Measurements from ENCODE around the gene NLGN1. TPM values are rescaled to one million over a fixed set of nuclear protein-coding genes. Genes with fewer than 3 reads are reported as not detected.

NLGN1 gene
- total and polyA plus RNA-seq, 9 of the 15 experiments (the other 6 are each of a cell fraction or from before 2014, with no cell fraction given): under 0.01 to 0.01 TPM; not detected in 7

DNA sequence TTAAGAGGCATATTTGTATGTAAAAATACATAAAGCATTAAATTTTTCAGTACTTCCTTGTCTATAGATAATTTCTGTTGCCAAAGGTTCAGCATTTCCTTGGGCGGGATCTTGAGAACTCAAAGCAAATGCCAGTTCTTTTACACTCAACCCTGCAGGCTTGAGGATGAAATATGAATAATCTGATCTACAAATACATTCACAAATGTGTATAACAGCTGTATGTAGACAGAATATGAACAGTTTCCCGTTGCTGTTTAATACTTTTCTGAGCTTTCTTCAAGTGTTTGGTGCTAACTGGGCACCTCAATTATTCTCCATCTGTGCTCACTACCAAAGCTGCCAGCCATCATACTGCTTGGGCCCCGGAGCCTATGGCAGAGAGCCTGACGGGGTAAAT lies 661.3 kb downstream of the NLGN1 start:
- 8% methylated on average over 4 of the region's 4 CpGs for WGBS (ENCODE audit: insufficient coverage, low coverage, missing lambda C conversion rate)
- no peak overlapping the region for H3K4me2 ChIP-seq (ENCODE audit: insufficient read depth, low read length)
- H3K9me3 ChIP-seq (replicated peaks; ENCODE audit: control insufficient read depth, insufficient read depth, low read depth, low read length): 0 out of 2 replicates have a peak, but pooled peaks cover 2% of the 10 kb centered on the region
- H3K27ac ChIP-seq (ENCODE audit: extremely low read depth, low read depth, low read length): no peak overlapping the region
- ChIA-PET POLR2A (no interaction called here), CTCF (ENCODE audit: low intra/inter-chr PET ratio) (no interaction called here)
- in situ Hi-C loops (cut with MboI): no loop called here
- FAIRE-seq: no peak
- no peaks in the 10 kb centered on the region for H3K9me1 ChIP-seq (ENCODE audit: control insufficient read depth, insufficient read depth, low read length)
- no peak overlapping the region for H3K4me3 ChIP-seq
- no peaks in the 10 kb centered on the region for H3K36me3 ChIP-seq (ENCODE audit: control insufficient read depth, insufficient read depth, low read length)
- H3K4me1 ChIP-seq (replicated peaks in 1 of 2; ENCODE audit: control insufficient read depth in 2 of 2, insufficient read depth in 2 of 2, low read length in 2 of 2): no peaks in the 10 kb centered on the region
- no peak for DNase-seq (ENCODE audit: extremely low read depth in 1 of 4, low spot score in 3 of 4)
- no peaks in the 10 kb centered on the region for H3K27me3 ChIP-seq (ENCODE audit: control insufficient read depth in 2 of 2, insufficient read depth in 2 of 2, low read length in 2 of 2)
- no peak overlapping the region for H3K9ac ChIP-seq (ENCODE audit: insufficient read depth in 1 of 2, low read depth in 2 of 2, low read length in 2 of 2)
- no peak for ATAC-seq
- no peaks in the 10 kb centered on the region for H3K79me2 ChIP-seq (ENCODE audit: control insufficient read depth, insufficient read depth, low read length)
- intact Hi-C loops (cut with micrococcal nuclease): no loop called here
- no peak overlapping the region for H2AFZ ChIP-seq (ENCODE audit: low read depth, low read length)
- no TSS peak for BruUV-seq (replicated peaks)
- H4K20me1 ChIP-seq (replicated peaks; ENCODE audit: control insufficient read depth, insufficient read depth, low read length): no peaks in the 10 kb centered on the region
- TF ChIP-seq RAD51 (IDR thresholded peaks at IDR 0.05; ENCODE audit: borderline replicate concordance, low read depth): no peak
- TF ChIP-seq STAT5B (CRISPR knock-in tag; IDR thresholded peaks at IDR 0.05): no peak
- no peak for TF ChIP-seq CHD4 (IDR thresholded peaks at IDR 0.05; ENCODE audit: insufficient read depth, insufficient replicate concordance, low read depth, low read length, poor library complexity, severe bottlenecking)
- TF ChIP-seq ZNF76 (CRISPR knock-in tag; IDR thresholded peaks at IDR 0.05; ENCODE audit: borderline replicate concordance): no peak
- TF ChIP-seq XRCC3 (IDR thresholded peaks at IDR 0.05): no peak
- no peak for TF ChIP-seq CREB3L1 (IDR thresholded peaks at IDR 0.05; ENCODE audit: borderline replicate concordance, low read depth)
- TF ChIP-seq MAX (CRISPR knock-in tag; IDR thresholded peaks at IDR 0.05): no peak
- TF ChIP-seq, protein P1, sequence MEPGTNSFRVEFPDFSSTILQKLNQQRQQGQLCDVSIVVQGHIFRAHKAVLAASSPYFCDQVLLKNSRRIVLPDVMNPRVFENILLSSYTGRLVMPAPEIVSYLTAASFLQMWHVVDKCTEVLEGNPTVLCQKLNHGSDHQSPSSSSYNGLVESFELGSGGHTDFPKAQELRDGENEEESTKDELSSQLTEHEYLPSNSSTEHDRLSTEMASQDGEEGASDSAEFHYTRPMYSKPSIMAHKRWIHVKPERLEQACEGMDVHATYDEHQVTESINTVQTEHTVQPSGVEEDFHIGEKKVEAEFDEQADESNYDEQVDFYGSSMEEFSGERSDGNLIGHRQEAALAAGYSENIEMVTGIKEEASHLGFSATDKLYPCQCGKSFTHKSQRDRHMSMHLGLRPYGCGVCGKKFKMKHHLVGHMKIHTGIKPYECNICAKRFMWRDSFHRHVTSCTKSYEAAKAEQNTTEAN (CRISPR knock-in tag; IDR thresholded peaks at IDR 0.05): no peak
- no peak for TF ChIP-seq BMI1 (IDR thresholded peaks at IDR 0.05; ENCODE audit: low read length)
- no peak for TF ChIP-seq JUND (IDR thresholded peaks at IDR 0.05; ENCODE audit: borderline replicate concordance, low read depth, low read length)
- TF ChIP-seq JUND (tag; IDR thresholded peaks at IDR 0.05; ENCODE audit: borderline replicate concordance, low read depth, low read length): no peak
- TF ChIP-seq KDM4B (IDR thresholded peaks at IDR 0.05; ENCODE audit: borderline replicate concordance in 2 of 2, low read depth in 1 of 2): no peak
- no peak for TF ChIP-seq TAF1 (IDR thresholded peaks at IDR 0.05; ENCODE audit: control insufficient read depth, extremely low read depth, insufficient read depth, low read length, severe bottlenecking)
- TF ChIP-seq CREB5 (CRISPR knock-in tag; IDR thresholded peaks at IDR 0.05): no peak
- no peak for TF ChIP-seq MCM3 (IDR thresholded peaks at IDR 0.05)
- TF ChIP-seq, protein P2, sequence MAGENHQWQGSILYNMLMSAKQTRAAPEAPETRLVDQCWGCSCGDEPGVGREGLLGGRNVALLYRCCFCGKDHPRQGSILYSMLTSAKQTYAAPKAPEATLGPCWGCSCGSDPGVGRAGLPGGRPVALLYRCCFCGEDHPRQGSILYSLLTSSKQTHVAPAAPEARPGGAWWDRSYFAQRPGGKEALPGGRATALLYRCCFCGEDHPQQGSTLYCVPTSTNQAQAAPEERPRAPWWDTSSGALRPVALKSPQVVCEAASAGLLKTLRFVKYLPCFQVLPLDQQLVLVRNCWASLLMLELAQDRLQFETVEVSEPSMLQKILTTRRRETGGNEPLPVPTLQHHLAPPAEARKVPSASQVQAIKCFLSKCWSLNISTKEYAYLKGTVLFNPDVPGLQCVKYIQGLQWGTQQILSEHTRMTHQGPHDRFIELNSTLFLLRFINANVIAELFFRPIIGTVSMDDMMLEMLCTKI (IDR thresholded peaks at IDR 0.05; ENCODE audit: partially characterized antibody): no peak
- no peak for TF ChIP-seq ZNF586 (CRISPR knock-in tag; conservative IDR thresholded peaks at IDR 0.05)
- no peak for TF ChIP-seq COPS2 (conservative IDR thresholded peaks at IDR 0.05)
